ENCODE data around the gene DEK. TPM values are rescaled to one million over a fixed set of nuclear protein-coding genes. Genes with fewer than 3 reads are reported as not detected.

Gene DEK
- total and polyA plus RNA-seq, 12 donors, result 23.0 to 78.3 (median 51.9) TPM

DNA sequence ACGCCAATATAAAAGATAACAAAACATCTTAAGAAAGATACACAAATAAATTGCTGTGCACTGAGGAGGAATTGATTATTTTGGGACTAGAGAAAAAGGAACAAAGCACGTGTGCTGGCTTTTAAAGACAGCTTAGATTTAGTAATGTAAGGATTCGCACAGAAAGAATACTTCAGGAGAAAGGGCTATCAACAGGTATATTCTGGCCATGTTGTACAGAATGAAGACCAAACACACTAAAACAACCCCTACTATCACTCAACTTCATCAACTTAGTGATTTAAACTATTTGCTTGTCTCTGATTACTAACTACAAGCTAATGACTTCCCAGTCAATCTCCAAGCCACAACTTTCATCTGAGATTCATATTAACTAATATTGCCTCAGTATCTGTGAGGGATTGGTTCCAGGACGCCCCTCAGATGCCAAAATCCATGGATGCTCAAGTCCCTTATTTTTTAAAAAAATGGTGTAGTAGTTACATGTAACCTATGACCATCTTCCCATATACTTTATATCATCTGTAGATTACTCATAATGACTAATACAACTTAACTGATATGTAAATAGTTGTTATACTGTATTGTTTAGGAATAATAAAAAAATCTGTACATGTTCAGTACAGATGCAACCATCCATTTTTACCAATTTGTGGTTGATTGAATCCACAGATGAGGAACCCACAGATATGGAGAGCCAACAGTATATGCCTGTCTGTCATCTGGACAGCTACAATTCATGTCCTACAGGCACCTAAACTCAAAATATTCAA, 4.5 kb downstream of the DEK start:
- Histone ChIP-seq H3K9me3 (no peaks in the 10 kb centered on the region), H3K27me3 (no peaks in the 10 kb centered on the region), H3K27ac (no peak overlapping the region), H3K4me1 (peaks cover 0 to 47% (median 38%) of the 10 kb centered on the region in 9 donors), H3K36me3 (peaks cover 0 to 56% (median 26%) of the 10 kb centered on the region in 9 donors), H3K4me3 (no peak overlapping the region)
- ATAC-seq (no peak), DNase-seq (no peak)
- TF ChIP-seq, protein P1, sequence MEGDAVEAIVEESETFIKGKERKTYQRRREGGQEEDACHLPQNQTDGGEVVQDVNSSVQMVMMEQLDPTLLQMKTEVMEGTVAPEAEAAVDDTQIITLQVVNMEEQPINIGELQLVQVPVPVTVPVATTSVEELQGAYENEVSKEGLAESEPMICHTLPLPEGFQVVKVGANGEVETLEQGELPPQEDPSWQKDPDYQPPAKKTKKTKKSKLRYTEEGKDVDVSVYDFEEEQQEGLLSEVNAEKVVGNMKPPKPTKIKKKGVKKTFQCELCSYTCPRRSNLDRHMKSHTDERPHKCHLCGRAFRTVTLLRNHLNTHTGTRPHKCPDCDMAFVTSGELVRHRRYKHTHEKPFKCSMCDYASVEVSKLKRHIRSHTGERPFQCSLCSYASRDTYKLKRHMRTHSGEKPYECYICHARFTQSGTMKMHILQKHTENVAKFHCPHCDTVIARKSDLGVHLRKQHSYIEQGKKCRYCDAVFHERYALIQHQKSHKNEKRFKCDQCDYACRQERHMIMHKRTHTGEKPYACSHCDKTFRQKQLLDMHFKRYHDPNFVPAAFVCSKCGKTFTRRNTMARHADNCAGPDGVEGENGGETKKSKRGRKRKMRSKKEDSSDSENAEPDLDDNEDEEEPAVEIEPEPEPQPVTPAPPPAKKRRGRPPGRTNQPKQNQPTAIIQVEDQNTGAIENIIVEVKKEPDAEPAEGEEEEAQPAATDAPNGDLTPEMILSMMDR (IDR thresholded peaks at IDR 0.05), result no peak
- intact Hi-C loops (cut with DNase I), result loop anchor here in 6 of 10 donors (5.0 to 10.0 kb wide), 6 partner anchors 48 to 1952 kb away; partner anchors contain the start of genes KDM1B (in 4 of the 6), TPMT (in 4 of the 6), KIF13A (in 1 of the 6) and MBOAT1 (in 1 of the 6)
- WGBS, 2 donors, result 91 to 92% methylated on average over 4 of the region's 4 CpGs

DNA sequence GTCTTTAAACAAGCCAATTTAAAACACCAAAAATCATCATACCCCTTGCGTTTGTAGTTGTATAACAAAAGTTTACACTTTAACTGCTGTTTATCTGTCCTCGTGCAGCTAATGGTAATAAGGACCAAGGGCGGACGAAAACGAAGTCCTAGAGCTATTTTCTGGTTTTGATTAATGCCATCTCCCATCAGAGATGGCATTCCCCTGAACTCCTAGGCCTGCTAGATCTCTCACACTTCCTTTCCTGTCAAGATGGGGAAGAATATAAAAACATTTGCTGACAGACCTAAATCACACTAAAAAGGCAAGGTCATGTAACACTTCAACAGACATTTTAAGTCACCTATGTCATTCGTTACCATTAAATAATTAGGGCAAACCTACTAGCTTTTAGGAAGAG, 9.5 kb downstream of the DEK start:
- H3K4me1 ChIP-seq, result peaks cover 0 to 11% (median 3%) of the 10 kb centered on the region in 9 donors
- DNase-seq (no peak), ATAC-seq (no peak)
- H3K36me3 ChIP-seq, result peaks cover 0 to 91% (median 32%) of the 10 kb centered on the region in 9 donors
- intact Hi-C loops (cut with DNase I), result no loop called here
- TF ChIP-seq, protein P1 (IDR thresholded peaks at IDR 0.05), result no peak
- H3K4me3 ChIP-seq, result no peak overlapping the region
- H3K27me3 ChIP-seq, result no peaks in the 10 kb centered on the region
- WGBS, 2 donors, result 79% methylated on average over 6 of the region's 6 CpGs
- H3K9me3 ChIP-seq, result no peaks in the 10 kb centered on the region
- H3K27ac ChIP-seq, result no peak overlapping the region

DNA sequence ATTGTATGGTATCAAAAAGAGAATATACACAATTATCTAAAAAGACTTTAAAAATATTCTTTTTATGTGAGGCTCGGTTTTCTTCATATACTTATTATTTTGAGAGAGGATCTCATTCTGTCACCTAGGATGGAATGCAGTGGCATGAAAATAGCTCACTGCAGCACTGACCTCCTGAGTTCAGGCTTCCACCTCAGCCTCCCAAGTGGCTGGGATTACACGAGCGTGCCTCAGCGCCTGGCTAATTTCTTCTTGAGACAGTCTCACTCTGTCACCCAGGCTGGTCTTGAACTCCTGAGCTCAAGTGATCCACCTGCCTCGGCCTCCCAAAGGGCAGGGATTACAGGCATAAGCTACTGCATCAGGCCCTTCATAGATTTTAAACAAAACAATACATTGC, 10.7 kb downstream of the DEK start:
- 66 to 83% methylated on average over 5 of the region's 5 CpGs for WGBS, 2 donors
- peak in 4 of 8 donors; percentile 53 to 71 (median 64) for ATAC-seq

DNA sequence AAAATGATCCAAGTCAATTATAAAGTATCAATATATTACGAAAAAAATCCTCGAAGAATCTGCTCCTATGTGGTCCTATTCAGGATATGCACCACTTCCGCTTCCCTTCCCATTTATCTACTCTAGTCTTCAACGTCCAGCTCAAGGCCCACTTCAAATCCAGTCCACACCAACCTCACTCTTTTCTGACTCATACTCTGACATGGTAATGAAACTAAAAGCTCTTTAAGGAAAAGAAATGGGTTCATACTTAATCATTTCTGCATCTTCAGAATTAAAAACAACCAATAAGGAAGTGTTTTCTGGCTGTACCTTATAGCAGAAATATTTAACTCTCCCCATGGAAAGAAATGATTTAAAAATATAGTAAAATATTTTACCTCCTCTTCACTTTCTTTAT, 15.1 kb downstream of the DEK start:
- no peaks in the 10 kb centered on the region for H3K4me1 ChIP-seq
- ATAC-seq, result no peak
- no peak overlapping the region for H3K27ac ChIP-seq
- 88 to 89% methylated on average over 4 of the region's 4 CpGs for WGBS, 2 donors
- TF ChIP-seq, protein P1 (IDR thresholded peaks at IDR 0.05), result no peak
- peaks cover 0 to 100% (median 12%) of the 10 kb centered on the region in 9 donors for H3K36me3 ChIP-seq
- intact Hi-C loops (cut with DNase I), result no loop called here
- no peaks in the 10 kb centered on the region for H3K9me3 ChIP-seq
- no peak overlapping the region for H3K4me3 ChIP-seq
- H3K27me3 ChIP-seq, result no peaks in the 10 kb centered on the region
- DNase-seq, result no peak

More for the DNA sequence above, 10.7 kb downstream of the DEK start:
- peaks cover 0 to 99% (median 38%) of the 10 kb centered on the region in 9 donors for H3K36me3 ChIP-seq
- peaks cover 0 to 6% (median 0%) of the 10 kb centered on the region in 9 donors for H3K4me1 ChIP-seq
- no peak overlapping the region for H3K27ac ChIP-seq
- no peaks in the 10 kb centered on the region for H3K9me3 ChIP-seq
- DNase-seq, result no peak
- intact Hi-C loops (cut with DNase I), result no loop called here
- H3K27me3 ChIP-seq, result no peaks in the 10 kb centered on the region
- TF ChIP-seq, protein P1 (IDR thresholded peaks at IDR 0.05), result no peak
- no peak overlapping the region for H3K4me3 ChIP-seq

All from heart right ventricle (tissue), 16 donors.